Measurements from ENCODE around the gene CCNI.

DNA sequence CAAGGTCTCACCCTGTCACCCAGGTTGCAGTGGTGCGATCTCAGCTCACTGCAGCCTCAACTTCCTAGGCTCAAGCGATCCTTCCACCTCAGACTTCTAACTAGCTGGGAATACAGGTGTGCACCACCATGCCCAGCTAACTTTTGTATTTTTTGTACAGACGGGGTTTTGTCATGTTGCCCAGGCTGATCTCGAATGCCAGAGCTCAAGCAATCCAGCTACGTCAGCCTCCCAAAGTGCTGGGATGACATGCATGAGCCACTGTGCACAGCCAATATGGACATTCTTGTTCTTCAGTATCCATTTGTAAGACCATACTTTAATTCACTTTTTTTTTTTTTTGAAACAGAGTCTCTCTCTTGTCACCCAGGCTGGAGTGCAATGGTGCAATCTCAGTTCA, 3.5 kb upstream of the CCNI start:
- TF ChIP-seq, protein P1, sequence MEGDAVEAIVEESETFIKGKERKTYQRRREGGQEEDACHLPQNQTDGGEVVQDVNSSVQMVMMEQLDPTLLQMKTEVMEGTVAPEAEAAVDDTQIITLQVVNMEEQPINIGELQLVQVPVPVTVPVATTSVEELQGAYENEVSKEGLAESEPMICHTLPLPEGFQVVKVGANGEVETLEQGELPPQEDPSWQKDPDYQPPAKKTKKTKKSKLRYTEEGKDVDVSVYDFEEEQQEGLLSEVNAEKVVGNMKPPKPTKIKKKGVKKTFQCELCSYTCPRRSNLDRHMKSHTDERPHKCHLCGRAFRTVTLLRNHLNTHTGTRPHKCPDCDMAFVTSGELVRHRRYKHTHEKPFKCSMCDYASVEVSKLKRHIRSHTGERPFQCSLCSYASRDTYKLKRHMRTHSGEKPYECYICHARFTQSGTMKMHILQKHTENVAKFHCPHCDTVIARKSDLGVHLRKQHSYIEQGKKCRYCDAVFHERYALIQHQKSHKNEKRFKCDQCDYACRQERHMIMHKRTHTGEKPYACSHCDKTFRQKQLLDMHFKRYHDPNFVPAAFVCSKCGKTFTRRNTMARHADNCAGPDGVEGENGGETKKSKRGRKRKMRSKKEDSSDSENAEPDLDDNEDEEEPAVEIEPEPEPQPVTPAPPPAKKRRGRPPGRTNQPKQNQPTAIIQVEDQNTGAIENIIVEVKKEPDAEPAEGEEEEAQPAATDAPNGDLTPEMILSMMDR (IDR thresholded peaks at IDR 0.05; ENCODE audit: low read length): no peak
- TF ChIP-seq EZH2 (optimal IDR thresholded peaks at IDR 0.05; ENCODE audit: low read depth, low read length): no peak

All from MM.1S (cell line).